Astrocyte of the cerebellum (primary cell): ENCODE measurements around the gene CLCF1.

ENCODE experiments used
- DNase-seq: peaks from one replicate; pipeline ENCODE4 v3.0.0-alpha.2; 2011; ENCODE audit warnings: low read depth
- H3K4me3 ChIP-seq: 2 replicates; pipeline ENCODE4 v1.5.1; 2011; ENCODE audit warnings: mild to moderate bottlenecking, low read depth, low read length, moderate library complexity
- in situ Hi-C: cut with HindIII; loops from 2 replicates; pipeline ENCODE4 v1.10.0; 2017; ENCODE audit warnings: low sequenced_read_pairs
- TF ChIP-seq, protein P1 (sequence below): IDR thresholded peaks from 2 replicates; pipeline ENCODE4 v1.5.1; 2012; ENCODE audit warnings: low read length, low read depth, moderate library complexity, mild to moderate bottlenecking; ENCODE audit errors: missing control alignments

CLCF1 gene

DNA sequence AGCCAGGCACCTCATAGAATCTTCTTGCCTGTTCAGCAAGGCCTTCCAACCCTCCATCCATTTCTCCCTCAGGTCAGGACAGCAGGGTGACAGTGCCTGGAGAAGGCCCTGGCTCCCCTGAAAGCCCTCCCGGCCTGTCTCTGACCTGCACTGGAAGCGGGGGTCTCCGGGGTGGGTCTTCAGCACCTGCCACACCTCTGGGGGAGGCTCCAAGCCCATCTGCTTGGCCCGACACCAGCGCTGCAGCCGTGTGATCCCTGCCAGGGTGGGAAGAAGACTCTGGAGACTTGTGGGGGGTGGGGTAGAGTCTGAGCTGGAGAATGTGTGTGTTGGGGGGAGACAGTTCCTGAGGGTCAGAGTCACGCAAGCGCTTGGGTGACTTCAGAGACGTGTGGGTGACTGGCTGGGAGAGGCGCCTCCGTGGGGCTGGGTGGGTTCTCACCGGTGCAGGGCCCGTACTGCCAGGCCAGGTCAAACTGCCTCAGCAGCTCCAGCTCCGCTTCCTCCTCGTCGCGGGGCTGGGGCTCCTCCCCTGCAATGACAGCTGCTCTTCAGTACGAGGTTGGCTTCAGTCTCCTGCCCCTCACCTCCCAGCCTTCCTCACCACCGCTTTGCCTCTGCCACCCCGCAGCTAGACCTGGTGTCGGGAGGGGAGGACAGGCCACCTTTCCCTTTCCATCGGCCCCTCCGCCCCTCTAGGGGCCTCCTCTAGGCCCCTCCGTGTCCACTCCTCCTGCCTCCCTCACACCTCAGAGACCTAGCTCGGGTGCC lies 20.7 kb downstream of the CLCF1 start:
- no peak for DNase-seq
- peak overlapping the region; percentile 78 for H3K4me3 ChIP-seq
- in situ Hi-C loops = no loop called here
- TF ChIP-seq, protein P1, sequence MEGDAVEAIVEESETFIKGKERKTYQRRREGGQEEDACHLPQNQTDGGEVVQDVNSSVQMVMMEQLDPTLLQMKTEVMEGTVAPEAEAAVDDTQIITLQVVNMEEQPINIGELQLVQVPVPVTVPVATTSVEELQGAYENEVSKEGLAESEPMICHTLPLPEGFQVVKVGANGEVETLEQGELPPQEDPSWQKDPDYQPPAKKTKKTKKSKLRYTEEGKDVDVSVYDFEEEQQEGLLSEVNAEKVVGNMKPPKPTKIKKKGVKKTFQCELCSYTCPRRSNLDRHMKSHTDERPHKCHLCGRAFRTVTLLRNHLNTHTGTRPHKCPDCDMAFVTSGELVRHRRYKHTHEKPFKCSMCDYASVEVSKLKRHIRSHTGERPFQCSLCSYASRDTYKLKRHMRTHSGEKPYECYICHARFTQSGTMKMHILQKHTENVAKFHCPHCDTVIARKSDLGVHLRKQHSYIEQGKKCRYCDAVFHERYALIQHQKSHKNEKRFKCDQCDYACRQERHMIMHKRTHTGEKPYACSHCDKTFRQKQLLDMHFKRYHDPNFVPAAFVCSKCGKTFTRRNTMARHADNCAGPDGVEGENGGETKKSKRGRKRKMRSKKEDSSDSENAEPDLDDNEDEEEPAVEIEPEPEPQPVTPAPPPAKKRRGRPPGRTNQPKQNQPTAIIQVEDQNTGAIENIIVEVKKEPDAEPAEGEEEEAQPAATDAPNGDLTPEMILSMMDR = no peak

DNA sequence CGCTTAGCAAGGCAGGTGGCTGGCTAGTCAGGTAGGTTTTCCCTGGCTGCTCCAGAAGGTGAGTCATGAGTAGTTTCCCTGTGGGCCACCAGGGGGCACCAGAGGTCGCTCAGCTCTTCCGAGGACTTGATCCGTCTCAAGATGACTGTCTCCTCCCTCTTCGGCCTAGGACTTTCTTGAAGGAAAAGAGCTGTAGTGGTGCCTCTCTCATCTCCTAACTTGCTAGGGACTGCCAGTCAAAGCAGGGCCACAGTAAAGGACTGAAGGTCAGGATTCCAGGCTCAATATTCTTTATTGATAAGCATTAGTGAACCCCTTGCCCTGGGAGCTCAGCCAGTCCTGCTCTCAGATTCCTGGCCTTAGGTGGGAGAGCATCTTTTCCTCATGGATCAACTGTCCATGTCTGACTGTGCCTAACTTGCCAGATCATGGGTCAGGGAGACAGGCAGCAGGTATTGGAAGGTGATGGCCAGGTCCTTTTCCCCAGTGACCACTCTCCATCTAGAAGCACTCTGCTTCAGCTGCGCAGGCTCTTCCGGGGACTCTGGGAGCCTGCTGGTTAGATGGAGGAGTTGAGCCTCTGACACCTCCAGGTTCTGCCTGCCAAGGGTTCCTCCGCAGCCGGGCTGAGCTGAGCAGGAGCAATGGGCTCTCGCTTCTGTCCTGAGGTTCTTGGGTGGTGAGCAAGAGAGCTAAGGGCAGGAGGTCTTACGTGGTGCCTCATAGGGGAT lies 22.0 kb downstream of the CLCF1 start:
- no peak for DNase-seq
- in situ Hi-C loops = no loop called here
- H3K4me3 ChIP-seq = no peak overlapping the region
- TF ChIP-seq, protein P1 = peak; percentile 94

DNA sequence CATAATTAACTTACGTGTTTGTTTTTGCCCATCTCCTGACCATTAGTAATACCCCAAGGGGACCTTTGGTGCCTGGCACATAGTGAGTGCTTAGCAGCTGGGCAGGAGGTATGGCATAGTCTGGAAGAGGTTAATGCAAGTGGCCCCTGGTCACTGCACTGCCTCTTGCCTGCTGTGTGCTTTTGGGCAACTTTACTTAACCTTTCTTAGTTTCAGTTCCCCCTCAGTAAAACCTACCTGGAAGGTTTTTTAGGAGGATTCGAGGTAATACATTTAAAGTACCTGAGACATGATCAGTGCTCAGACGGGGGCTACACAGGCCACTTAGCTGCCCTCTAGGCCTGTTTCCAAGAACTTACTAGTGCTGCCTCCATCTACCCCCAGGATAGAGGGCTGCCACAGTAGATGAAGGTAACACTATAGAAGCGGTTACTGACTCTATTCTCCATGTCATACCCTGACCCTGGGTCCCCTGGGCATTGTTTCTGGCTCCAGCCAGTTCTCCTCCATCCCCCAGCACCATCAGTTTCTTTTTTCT lies 23.4 kb downstream of the CLCF1 start:
- no peak overlapping the region for H3K4me3 ChIP-seq
- no peak for DNase-seq
- in situ Hi-C loops = loop anchor here (5.0 kb wide), 1 partner anchor 37 kb away; no protein-coding TSS in a partner anchor
- TF ChIP-seq, protein P1 = no peak

DNA sequence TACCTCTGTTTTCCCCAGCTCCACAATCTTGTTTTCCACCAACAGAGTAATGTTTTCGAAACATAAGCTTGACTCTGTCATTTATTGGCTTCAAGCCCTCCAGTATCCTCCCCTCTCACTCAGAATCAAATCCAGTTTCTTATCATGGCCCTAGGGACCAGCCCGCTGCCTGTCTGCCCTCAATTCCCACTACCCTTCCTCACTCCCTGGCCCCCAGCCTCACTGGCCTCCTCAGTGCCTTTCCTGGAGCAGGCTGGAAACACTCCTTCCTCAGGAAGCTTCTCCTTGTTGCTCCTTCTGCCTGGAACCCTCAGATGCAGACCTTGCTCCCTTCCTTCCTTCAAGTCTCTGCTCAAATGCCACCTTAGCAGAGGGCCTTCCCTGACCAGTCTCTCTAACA lies 23.9 kb downstream of the CLCF1 start:
- TF ChIP-seq, protein P1 = no peak
- in situ Hi-C loops = loop anchor here (5.0 kb wide), 1 partner anchor 38 kb away; no protein-coding TSS in a partner anchor
- H3K4me3 ChIP-seq = no peak overlapping the region
- DNase-seq = no peak

DNA sequence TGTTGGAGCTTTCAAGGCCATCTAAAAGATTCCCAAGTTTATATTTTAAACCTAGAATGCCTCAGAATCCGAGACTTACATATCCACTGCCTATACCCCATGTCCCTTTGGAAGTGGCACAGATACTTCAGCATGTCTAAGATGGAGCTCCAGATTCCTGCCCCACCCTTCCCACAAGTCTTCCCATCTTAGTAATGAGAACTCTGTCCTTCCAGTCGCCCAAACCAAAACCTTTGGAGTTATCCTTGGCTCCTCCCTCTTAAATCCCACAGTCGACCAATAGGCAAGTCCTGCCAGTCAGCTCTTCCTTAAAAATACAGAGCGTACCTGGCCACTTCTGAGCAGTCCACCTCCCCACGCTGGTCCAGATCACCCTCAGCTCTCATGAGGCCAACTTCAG lies 24.4 kb downstream of the CLCF1 start:
- DNase-seq = no peak
- TF ChIP-seq, protein P1 = no peak
- in situ Hi-C loops = loop anchor here (5.0 kb wide), 1 partner anchor 38 kb away; no protein-coding TSS in a partner anchor
- no peak overlapping the region for H3K4me3 ChIP-seq

DNA sequence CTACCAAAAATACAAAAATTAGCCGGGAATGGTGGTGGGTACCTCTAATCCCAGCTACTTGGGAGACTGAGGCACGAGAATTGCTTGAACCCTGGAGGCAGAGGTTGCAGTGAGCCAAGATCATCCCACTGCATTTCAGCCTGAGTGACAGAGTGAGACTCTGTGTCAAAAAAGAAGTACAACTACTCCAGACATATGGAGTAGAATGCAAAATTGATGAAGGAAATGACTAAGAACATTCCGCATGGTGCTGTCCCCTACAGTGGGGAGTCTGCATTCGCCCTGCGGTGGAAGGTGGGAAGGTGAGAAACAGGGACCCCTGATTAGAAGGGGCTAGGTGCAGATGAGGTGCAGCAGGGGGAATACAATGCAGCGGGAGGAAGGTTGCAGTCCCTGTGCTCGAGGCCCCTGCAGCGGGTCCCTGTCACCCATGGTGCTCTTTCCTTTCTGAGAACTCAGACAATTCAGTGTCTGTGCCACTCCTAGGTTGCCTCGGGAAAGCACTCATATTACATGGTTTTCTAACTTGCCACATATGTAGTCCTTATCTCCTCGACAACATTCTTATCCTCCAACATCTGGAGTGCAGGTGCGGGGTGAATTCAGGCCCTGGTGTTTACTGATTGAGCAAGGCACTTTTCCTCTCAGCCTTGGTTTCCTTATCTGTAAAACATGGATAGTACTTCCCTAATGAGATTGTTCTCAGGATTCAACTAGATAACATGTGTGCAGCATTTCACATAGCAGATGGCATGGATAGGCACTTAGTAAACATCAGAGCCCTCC lies 25.2 kb downstream of the CLCF1 start:
- TF ChIP-seq, protein P1 = no peak
- no peak for DNase-seq
- no peak overlapping the region for H3K4me3 ChIP-seq
- in situ Hi-C loops = loop anchor here (5.0 kb wide), 1 partner anchor 39 kb away; no protein-coding TSS in a partner anchor
